H9 (cell line): Measurements from ENCODE around the gene SNED1. TPM values are rescaled to one million over a fixed set of nuclear protein-coding genes. Genes with fewer than 3 reads are reported as not detected.

Experiments used
- DNase-seq: peaks from one replicate; pipeline ENCODE4 v3.0.0-alpha.2; 2017
- H2AFZ ChIP-seq: one replicate; pipeline ENCODE4 v1.6.1; 2013; ENCODE audit warnings: mild to moderate bottlenecking, low read length, control low read depth, moderate library complexity
- H2AK5ac ChIP-seq: 2 replicates; pipeline ENCODE4 v1.6.1; 2013; ENCODE audit warnings: low read length, control low read depth, mixed read lengths; ENCODE audit not compliant: insufficient read length
- H2BK120ac ChIP-seq: one replicate; pipeline ENCODE4 v1.6.1; 2013; ENCODE audit warnings: low read depth, mild to moderate bottlenecking, low read length, control low read depth, inconsistent platforms; ENCODE audit not compliant: poor library complexity, severe bottlenecking
- H2BK12ac ChIP-seq: 2 replicates; pipeline ENCODE4 v1.6.1; 2013; ENCODE audit warnings: low read length, control low read depth, mixed read lengths, low read depth; ENCODE audit not compliant: insufficient read length
- H2BK15ac ChIP-seq: 2 replicates; pipeline ENCODE4 v1.6.1; 2013; ENCODE audit warnings: low read depth, low read length, control low read depth
- H2BK20ac ChIP-seq: one replicate; pipeline ENCODE4 v1.6.1; 2013; ENCODE audit warnings: low read depth, mild to moderate bottlenecking, low read length, control low read depth, inconsistent platforms; ENCODE audit not compliant: poor library complexity, severe bottlenecking
- H2BK5ac ChIP-seq: 2 replicates; pipeline ENCODE4 v1.6.1; 2013; ENCODE audit warnings: low read length, control low read depth, mixed read lengths; ENCODE audit not compliant: insufficient read length
- H3K14ac ChIP-seq: 2 replicates; pipeline ENCODE4 v1.6.1; 2013; ENCODE audit warnings: low read length, control low read depth; ENCODE audit not compliant: insufficient read depth
- H3K18ac ChIP-seq: 2 replicates; pipeline ENCODE4 v1.6.1; 2013; ENCODE audit warnings: low read depth, mild to moderate bottlenecking, mixed read lengths, low read length, control low read depth; ENCODE audit not compliant: insufficient read length
- H3K23ac ChIP-seq: 2 replicates; pipeline ENCODE4 v1.6.1; 2013; ENCODE audit warnings: low read length, control low read depth, mixed read lengths, low read depth; ENCODE audit not compliant: insufficient read length
- H3K23me2 ChIP-seq: 2 replicates; pipeline ENCODE4 v1.6.1; 2013; ENCODE audit warnings: low read depth, mild to moderate bottlenecking, mixed read lengths, low read length, control low read depth; ENCODE audit not compliant: insufficient read length, poor library complexity, severe bottlenecking
- H3K27ac ChIP-seq: 2 replicates; pipeline ENCODE4 v1.5.1; 2013; ENCODE audit warnings: low read length, control low read depth, mixed read lengths, low read depth; ENCODE audit not compliant: insufficient read length
- H3K27me3 ChIP-seq: 2 replicates; pipeline ENCODE4 v1.6.1; 2013; ENCODE audit warnings: low read length, control low read depth, inconsistent platforms; ENCODE audit not compliant: insufficient read depth
- H3K4ac ChIP-seq: 2 replicates; pipeline ENCODE4 v1.6.1; 2013; ENCODE audit warnings: low read depth, mild to moderate bottlenecking, control low read depth, inconsistent platforms, low read length, moderate library complexity
- H3K4me1 ChIP-seq: 2 replicates; pipeline ENCODE4 v1.6.1; 2013; ENCODE audit warnings: low read length, control low read depth, inconsistent platforms; ENCODE audit not compliant: insufficient read depth
- H3K4me2 ChIP-seq: 2 replicates; pipeline ENCODE4 v1.6.1; 2013; ENCODE audit warnings: low read length, control low read depth, mixed read lengths; ENCODE audit not compliant: insufficient read length, insufficient read depth
- H3K56ac ChIP-seq: 2 replicates; pipeline ENCODE4 v1.6.1; 2013; ENCODE audit warnings: low read depth, mild to moderate bottlenecking, mixed read lengths, low read length, control low read depth; ENCODE audit not compliant: insufficient read length
- H3K79me1 ChIP-seq: 2 replicates; pipeline ENCODE4 v1.6.1; 2013; ENCODE audit warnings: low read depth, mild to moderate bottlenecking, moderate library complexity, low read length, control low read depth, inconsistent platforms; ENCODE audit not compliant: insufficient read depth, poor library complexity, severe bottlenecking
- H3K79me2 ChIP-seq: 2 replicates; pipeline ENCODE4 v1.6.1; 2013; ENCODE audit warnings: low read length, control low read depth, inconsistent platforms; ENCODE audit not compliant: insufficient read depth
- H3K9ac ChIP-seq: 2 replicates; pipeline ENCODE4 v1.6.1; 2013; ENCODE audit warnings: low read length, control low read depth, mixed read lengths; ENCODE audit not compliant: insufficient read length; ENCODE audit errors: extremely low read depth
- H3K9me3 ChIP-seq: one replicate; pipeline ENCODE4 v1.6.1; 2013; ENCODE audit warnings: low read depth, low read length, inconsistent platforms; ENCODE audit not compliant: control insufficient read depth
- H3T11ph ChIP-seq: one replicate; pipeline ENCODE4 v1.6.1; 2013; ENCODE audit warnings: mild to moderate bottlenecking, low read length, control low read depth, inconsistent platforms
- H4K20me1 ChIP-seq: one replicate; pipeline ENCODE4 v1.6.1; 2013; ENCODE audit not compliant: control insufficient read depth, insufficient read length, insufficient read depth
- H4K5ac ChIP-seq: 2 replicates; pipeline ENCODE4 v1.6.1; 2013; ENCODE audit warnings: low read depth, mild to moderate bottlenecking, mixed read lengths, low read length, control low read depth; ENCODE audit not compliant: insufficient read length
- H4K8ac ChIP-seq: replicated peaks from 2 replicates; pipeline ENCODE4 v1.6.1; 2013; ENCODE audit warnings: low read length, control low read depth, mixed read lengths, low read depth; ENCODE audit not compliant: insufficient read length
- H4K91ac ChIP-seq: 2 replicates; pipeline ENCODE4 v1.6.1; 2013; ENCODE audit warnings: low read depth, mild to moderate bottlenecking, moderate library complexity, mixed read lengths, low read length, control low read depth; ENCODE audit not compliant: insufficient read length
- H3K27ac Mint-ChIP-seq, 3 experiments: 2 replicates in 2 of 3; 3 replicates in 1 of 3; pipeline ENCODE4 v1.8.0; 2020 to 2021; ENCODE audit warnings: mixed read lengths in 3 of 3, mild to moderate bottlenecking in 1 of 3, moderate library complexity in 1 of 3
- H3K27me3 Mint-ChIP-seq: 2 replicates; pipeline ENCODE4 v1.8.0; 2021; ENCODE audit warnings: low read depth, mild to moderate bottlenecking, moderate library complexity, mixed read lengths
- H3K36me3 Mint-ChIP-seq, 3 experiments: 2 replicates in 2 of 3; 3 replicates in 1 of 3; pipeline ENCODE4 v1.8.0; 2020 to 2021; ENCODE audit warnings: low read depth in 3 of 3, mixed read lengths in 3 of 3; ENCODE audit not compliant: insufficient read depth in 1 of 3
- H3K4me1 Mint-ChIP-seq, 2 experiments: 2 replicates each; pipeline ENCODE4 v1.8.0; 2020; ENCODE audit warnings: mixed read lengths in 2 of 2
- H3K4me3 Mint-ChIP-seq, 2 experiments: 2 replicates in 1 of 2; 3 replicates in 1 of 2; pipeline ENCODE4 v1.8.0; 2020 to 2021; ENCODE audit warnings: mild to moderate bottlenecking in 2 of 2, mixed read lengths in 2 of 2, moderate library complexity in 1 of 2
- H3K9me3 Mint-ChIP-seq, 2 experiments: 2 replicates in 1 of 2; 3 replicates in 1 of 2; pipeline ENCODE4 v1.8.0; 2020; ENCODE audit warnings: mild to moderate bottlenecking in 2 of 2, mixed read lengths in 2 of 2, moderate library complexity in 1 of 2
- WGBS: extraction: QIAGEN DNeasy Blood & Tissue Kit; methylation state at CpG from one replicate; pipeline ENCODE4 v1.1.7; 2013; ENCODE audit warnings: missing lambda C conversion rate, low lambda C conversion rate, mixed read lengths; ENCODE audit not compliant: insufficient read length; ENCODE audit errors: extremely low coverage; 5-methylcytosine and 5-hydroxymethylcytosine counted together
- total RNA-seq: library from RNA; stranded (reverse); gene quantifications from 2 replicates; pipeline ENCODE4 v1.2.1, GENCODE V29; 2021
- TF ChIP-seq, protein P1 (sequence below): fragments of 200-600 bp; sonication (generic); conservative IDR thresholded peaks from 3 replicates; pipeline ENCODE4 v1.8.0; 2021; ENCODE audit warnings: antibody characterized with exemption, mild to moderate bottlenecking

SNED1 gene
- total RNA-seq, 1 experiment from 2014 or later, result 2.5 TPM

- no peaks in the 10 kb centered on the region for H3K9me3 ChIP-seq
- H3K4me1 ChIP-seq, result no peaks in the 10 kb centered on the region; the same call in 1 of the 2 replicates
- no peak overlapping the region for H2BK15ac ChIP-seq
- no peak overlapping the region for H3K4me2 ChIP-seq
- H3K79me1 ChIP-seq, result no peaks in the 10 kb centered on the region
- no peak overlapping the region for H3K23ac ChIP-seq
- H4K20me1 ChIP-seq, result no peaks in the 10 kb centered on the region
- H2BK12ac ChIP-seq, result no peak overlapping the region
- no peak overlapping the region for H3K4ac ChIP-seq
- H3K23me2 ChIP-seq, result no peaks in the 10 kb centered on the region
- Mint-ChIP-seq H3K36me3 (no peaks in the 10 kb centered on the region), H3K4me1 (peaks cover 3 to 4% of the 10 kb centered on the region in 2 experiments; a peak in 3 of 4 replicates), H3K27me3 (no peaks in the 10 kb centered on the region), H3K4me3 (no peak overlapping the region), H3K9me3 (no peaks in the 10 kb centered on the region), H3K27ac (no peak overlapping the region; a peak in 4 of 7 replicates)
- H3T11ph ChIP-seq, result no peak overlapping the region
- H2BK120ac ChIP-seq, result no peak overlapping the region
- no peak overlapping the region for H2AFZ ChIP-seq
- H3K9ac ChIP-seq, result no peak overlapping the region
- TF ChIP-seq, protein P1, sequence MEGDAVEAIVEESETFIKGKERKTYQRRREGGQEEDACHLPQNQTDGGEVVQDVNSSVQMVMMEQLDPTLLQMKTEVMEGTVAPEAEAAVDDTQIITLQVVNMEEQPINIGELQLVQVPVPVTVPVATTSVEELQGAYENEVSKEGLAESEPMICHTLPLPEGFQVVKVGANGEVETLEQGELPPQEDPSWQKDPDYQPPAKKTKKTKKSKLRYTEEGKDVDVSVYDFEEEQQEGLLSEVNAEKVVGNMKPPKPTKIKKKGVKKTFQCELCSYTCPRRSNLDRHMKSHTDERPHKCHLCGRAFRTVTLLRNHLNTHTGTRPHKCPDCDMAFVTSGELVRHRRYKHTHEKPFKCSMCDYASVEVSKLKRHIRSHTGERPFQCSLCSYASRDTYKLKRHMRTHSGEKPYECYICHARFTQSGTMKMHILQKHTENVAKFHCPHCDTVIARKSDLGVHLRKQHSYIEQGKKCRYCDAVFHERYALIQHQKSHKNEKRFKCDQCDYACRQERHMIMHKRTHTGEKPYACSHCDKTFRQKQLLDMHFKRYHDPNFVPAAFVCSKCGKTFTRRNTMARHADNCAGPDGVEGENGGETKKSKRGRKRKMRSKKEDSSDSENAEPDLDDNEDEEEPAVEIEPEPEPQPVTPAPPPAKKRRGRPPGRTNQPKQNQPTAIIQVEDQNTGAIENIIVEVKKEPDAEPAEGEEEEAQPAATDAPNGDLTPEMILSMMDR, result no peak
- H3K18ac ChIP-seq, result no peak overlapping the region
- no peak overlapping the region for H4K91ac ChIP-seq
- no peak overlapping the region for H4K8ac ChIP-seq
- H3K56ac ChIP-seq, result no peak overlapping the region
- H3K79me2 ChIP-seq, result no peaks in the 10 kb centered on the region
- no peak overlapping the region for H4K5ac ChIP-seq
- no peak overlapping the region for H3K27ac ChIP-seq
- no CpG with 5 or more reads among the region's 28 CpGs for WGBS
- no peaks in the 10 kb centered on the region for H3K27me3 ChIP-seq
- no peak overlapping the region for H2AK5ac ChIP-seq
- no peak overlapping the region for H2BK5ac ChIP-seq
- H3K14ac ChIP-seq, result no peak overlapping the region
- no peak overlapping the region for H2BK20ac ChIP-seq
- peak; percentile 22 for DNase-seq
These were observed 38.0 kb upstream of the SNED1 start for GRCh38 chr2:240960309-240960970.
